A673 (cell line): ENCODE measurements around the gene AFAP1L1.

Experiments
- EZH2 ChIP-seq: fragments of 200-600 bp; sonication (generic); IDR thresholded peaks from 2 replicates; pipeline ENCODE4 v1.6.1; 2017; ENCODE audit warnings: borderline replicate concordance, low read depth, mild to moderate bottlenecking, mixed read lengths, antibody characterized with exemption, low read length; ENCODE audit not compliant: poor library complexity, severe bottlenecking
- TF ChIP-seq, protein P1 (sequence below): fragments of 300-800, 200-600 bp; sonication (generic); conservative IDR thresholded peaks from 2 replicates; pipeline ENCODE4 v1.5.1; 2017; ENCODE audit warnings: low read depth, mild to moderate bottlenecking, antibody characterized with exemption, low read length, moderate library complexity, mixed read lengths

DNA sequence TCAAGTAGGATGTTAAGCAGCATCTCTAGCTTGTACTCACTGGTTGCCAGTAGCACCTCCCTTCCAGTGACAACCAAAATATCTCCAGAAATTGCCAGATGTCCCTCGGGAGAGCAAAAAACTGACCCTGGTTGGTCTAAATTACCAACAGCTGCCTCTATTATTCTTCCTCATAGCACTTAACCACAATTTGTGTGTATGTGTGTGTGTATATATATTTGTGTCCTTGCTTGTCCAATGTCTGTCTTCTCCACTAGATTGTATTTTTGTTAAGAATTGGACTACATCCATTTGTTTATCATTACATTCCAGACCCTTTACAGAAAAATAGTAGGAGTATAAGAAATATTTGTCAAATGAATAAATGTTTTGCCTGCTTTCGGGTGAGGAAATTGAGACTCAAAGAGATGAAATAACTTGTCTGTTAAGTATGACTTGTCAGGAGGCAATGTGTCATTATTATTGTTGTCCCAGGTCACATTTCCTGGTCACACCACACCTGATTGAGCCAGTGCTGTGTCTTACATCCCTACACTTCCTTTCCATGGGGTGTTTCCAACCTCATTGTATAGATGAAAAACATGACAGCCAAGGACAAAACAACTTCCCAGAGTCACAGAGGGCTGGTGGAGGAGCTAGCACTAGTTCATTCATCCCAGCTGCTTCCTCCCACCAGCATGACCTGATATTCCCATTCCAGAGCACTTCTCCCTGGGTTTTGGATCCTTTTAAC is 62.2 kb downstream of the AFAP1L1 start:
- TF ChIP-seq, protein P1, sequence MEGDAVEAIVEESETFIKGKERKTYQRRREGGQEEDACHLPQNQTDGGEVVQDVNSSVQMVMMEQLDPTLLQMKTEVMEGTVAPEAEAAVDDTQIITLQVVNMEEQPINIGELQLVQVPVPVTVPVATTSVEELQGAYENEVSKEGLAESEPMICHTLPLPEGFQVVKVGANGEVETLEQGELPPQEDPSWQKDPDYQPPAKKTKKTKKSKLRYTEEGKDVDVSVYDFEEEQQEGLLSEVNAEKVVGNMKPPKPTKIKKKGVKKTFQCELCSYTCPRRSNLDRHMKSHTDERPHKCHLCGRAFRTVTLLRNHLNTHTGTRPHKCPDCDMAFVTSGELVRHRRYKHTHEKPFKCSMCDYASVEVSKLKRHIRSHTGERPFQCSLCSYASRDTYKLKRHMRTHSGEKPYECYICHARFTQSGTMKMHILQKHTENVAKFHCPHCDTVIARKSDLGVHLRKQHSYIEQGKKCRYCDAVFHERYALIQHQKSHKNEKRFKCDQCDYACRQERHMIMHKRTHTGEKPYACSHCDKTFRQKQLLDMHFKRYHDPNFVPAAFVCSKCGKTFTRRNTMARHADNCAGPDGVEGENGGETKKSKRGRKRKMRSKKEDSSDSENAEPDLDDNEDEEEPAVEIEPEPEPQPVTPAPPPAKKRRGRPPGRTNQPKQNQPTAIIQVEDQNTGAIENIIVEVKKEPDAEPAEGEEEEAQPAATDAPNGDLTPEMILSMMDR = no peak
- no peak for TF ChIP-seq EZH2
